ENCODE results near the gene SP7.

DNA sequence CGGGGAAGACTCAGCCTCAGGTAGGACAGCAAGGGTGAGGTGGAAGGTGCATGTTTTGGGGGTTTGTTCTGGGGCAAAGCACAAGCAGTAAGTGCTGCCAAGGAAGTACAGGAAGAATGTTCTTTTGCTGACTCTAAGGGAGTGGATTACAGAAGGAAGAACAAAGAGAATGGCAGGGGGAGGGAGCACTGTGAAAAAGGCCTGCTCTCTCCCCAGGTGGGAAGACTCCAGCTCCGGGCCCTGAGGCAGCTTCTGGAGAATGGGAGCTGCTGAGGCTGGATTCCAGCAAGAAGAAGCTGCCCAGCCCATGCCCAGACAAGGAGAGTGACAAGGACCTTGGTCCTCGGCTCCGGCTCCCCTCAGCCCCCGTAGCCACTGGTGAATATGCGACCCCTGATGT lies 47.8 kb downstream of the SP7 start:
- TF ChIP-seq CTCF (IDR thresholded peaks at IDR 0.05; ENCODE audit: extremely low read depth in 1 of 2, insufficient read depth in 1 of 2, low read depth in 1 of 2, low read length in 2 of 2) (no peak), EZH2 (IDR thresholded peaks at IDR 0.05; ENCODE audit: borderline replicate concordance, low read depth, low read length, severe bottlenecking) (no peak), POLR2AphosphoS5 (IDR thresholded peaks at IDR 0.05; ENCODE audit: insufficient read depth, low read depth, low read length) (no peak), POLR2A (IDR thresholded peaks at IDR 0.05; ENCODE audit: low read depth, low read length) (no peak), JUN (IDR thresholded peaks at IDR 0.05; ENCODE audit: borderline replicate concordance, insufficient read depth, insufficient read length, low read depth) (no peak), FOS (IDR thresholded peaks at IDR 0.05; ENCODE audit: borderline replicate concordance, insufficient read depth, low read length) (no peak), GATA2 (IDR thresholded peaks at IDR 0.05; ENCODE audit: insufficient read depth, insufficient read length, low read depth, low read length) (no peak)
- TF ChIP-seq, protein P1, sequence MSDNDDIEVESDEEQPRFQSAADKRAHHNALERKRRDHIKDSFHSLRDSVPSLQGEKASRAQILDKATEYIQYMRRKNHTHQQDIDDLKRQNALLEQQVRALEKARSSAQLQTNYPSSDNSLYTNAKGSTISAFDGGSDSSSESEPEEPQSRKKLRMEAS (IDR thresholded peaks at IDR 0.05; ENCODE audit: insufficient read depth, insufficient read length), result no peak

All from endothelial cell of umbilical vein (primary cell).